ENCODE results near the gene SETD2.
"Not testable (repeated sequence)": the region's sequence is repeated elsewhere in the genome, so short reads cannot be mapped to it uniquely, and the experiment has no call there.

SETD2 gene

GRCh38 chr3:47145272-47145671, 18.6 kb downstream of the SETD2 start:
- H3K4me3 ChIP-seq (replicated peaks; ENCODE audit: low read depth, low read length): no peak overlapping the region
- TF ChIP-seq CTCF (IDR thresholded peaks at IDR 0.05; ENCODE audit: insufficient read depth, low read length, poor library complexity, severe bottlenecking): no peak
- DNase-seq (ENCODE audit: extremely low read depth, insufficient read length): no peak
- H3K36me3 ChIP-seq (ENCODE audit: control insufficient read depth, insufficient read depth, low read length): no peaks in the 10 kb centered on the region
- no peaks in the 10 kb centered on the region for H3K27me3 ChIP-seq (replicated peaks; ENCODE audit: control insufficient read depth, insufficient read depth, low read length)

GRCh38 chr3:47143068-47143467, 20.8 kb downstream of the SETD2 start:
- Histone ChIP-seq H3K4me3 (replicated peaks; ENCODE audit: low read depth, low read length) (no peak overlapping the region), H3K36me3 (ENCODE audit: control insufficient read depth, insufficient read depth, low read length) (no peaks in the 10 kb centered on the region), H3K27me3 (replicated peaks; ENCODE audit: control insufficient read depth, insufficient read depth, low read length) (no peaks in the 10 kb centered on the region)
- TF ChIP-seq CTCF (IDR thresholded peaks at IDR 0.05; ENCODE audit: insufficient read depth, low read length, poor library complexity, severe bottlenecking): no peak
- DNase-seq (ENCODE audit: extremely low read depth, insufficient read length): no peak

- H3K4me3 ChIP-seq (replicated peaks; ENCODE audit: low read depth, low read length); DNase-seq (ENCODE audit: extremely low read depth, insufficient read length); H3K36me3 ChIP-seq (ENCODE audit: control insufficient read depth, insufficient read depth, low read length); H3K27me3 ChIP-seq (replicated peaks; ENCODE audit: control insufficient read depth, insufficient read depth, low read length): not testable (repeated sequence)
Measured at GRCh38 chr3:47142536-47142935, 21.4 kb downstream of the SETD2 start.

- not testable (repeated sequence) for H3K36me3 ChIP-seq (ENCODE audit: control insufficient read depth, insufficient read depth, low read length); H3K4me3 ChIP-seq (replicated peaks; ENCODE audit: low read depth, low read length); H3K27me3 ChIP-seq (replicated peaks; ENCODE audit: control insufficient read depth, insufficient read depth, low read length)
- peak; percentile 52 for DNase-seq (ENCODE audit: extremely low read depth, insufficient read length)
Measured at GRCh38 chr3:47140973-47141461, 22.9 kb downstream of the SETD2 start.

GRCh38 chr3:47140553-47140952, 23.4 kb downstream of the SETD2 start:
- not testable (repeated sequence) for H3K27me3 ChIP-seq (replicated peaks; ENCODE audit: control insufficient read depth, insufficient read depth, low read length); H3K4me3 ChIP-seq (replicated peaks; ENCODE audit: low read depth, low read length); H3K36me3 ChIP-seq (ENCODE audit: control insufficient read depth, insufficient read depth, low read length); DNase-seq (ENCODE audit: extremely low read depth, insufficient read length)

- DNase-seq (ENCODE audit: extremely low read depth, insufficient read length): no peak
- no peaks in the 10 kb centered on the region for H3K27me3 ChIP-seq (replicated peaks; ENCODE audit: control insufficient read depth, insufficient read depth, low read length)
- no peak overlapping the region for H3K4me3 ChIP-seq (replicated peaks; ENCODE audit: low read depth, low read length)
- TF ChIP-seq CTCF (IDR thresholded peaks at IDR 0.05; ENCODE audit: insufficient read depth, low read length, poor library complexity, severe bottlenecking): no peak
- no peaks in the 10 kb centered on the region; the same call in 1 of the 2 replicates for H3K36me3 ChIP-seq (ENCODE audit: control insufficient read depth, insufficient read depth, low read length)
Measured at GRCh38 chr3:47134311-47134710, 29.6 kb downstream of the SETD2 start.

- Histone ChIP-seq H3K36me3 (ENCODE audit: control insufficient read depth, insufficient read depth, low read length) (no peaks in the 10 kb centered on the region; the same call in none of the 2 replicates), H3K27me3 (replicated peaks; ENCODE audit: control insufficient read depth, insufficient read depth, low read length) (no peaks in the 10 kb centered on the region), H3K4me3 (replicated peaks; ENCODE audit: low read depth, low read length) (no peak overlapping the region)
- no peak for DNase-seq (ENCODE audit: extremely low read depth, insufficient read length)
- TF ChIP-seq CTCF (IDR thresholded peaks at IDR 0.05; ENCODE audit: insufficient read depth, low read length, poor library complexity, severe bottlenecking): no peak
Measured at GRCh38 chr3:47133641-47134040, 30.3 kb downstream of the SETD2 start.

Data from GM06990 (cell line).